Measurements from ENCODE around the gene PCDHGA1. TPM values are rescaled to one million over a fixed set of nuclear protein-coding genes. Genes with fewer than 3 reads are reported as not detected.
"Not testable (repeated sequence)": the region's sequence is repeated elsewhere in the genome, so short reads cannot be mapped to it uniquely, and the experiment has no call there.

Gene PCDHGA1
- total RNA-seq, 6 donors from 2014 or later = 0.15 to 0.51 (median 0.24) TPM; not detected in 2

- Histone ChIP-seq H3K36me3 (no peaks in the 10 kb centered on the region), H3K4me3 (peak overlapping the region in 1 of 4 donors; percentile 11), H3K4me1 (no peaks in the 10 kb centered on the region), H3K27ac (no peak overlapping the region), H3K9me3 (peaks cover 45 to 86% (median 84%) of the 10 kb centered on the region in 4 donors), H3K27me3 (no peaks in the 10 kb centered on the region)
- ATAC-seq (ENCODE audit: low FRiP score in 2 of 2) (no peak), DNase-seq (peak in 1 of 2 donors; percentile 77)
- WGBS, 2 donors = 33 to 34% methylated on average over 22 of the region's 22 CpGs
- TF ChIP-seq EP300 (IDR thresholded peaks at IDR 0.05) = no peak
- no peak for TF ChIP-seq POLR2A (IDR thresholded peaks at IDR 0.05)
- TF ChIP-seq CTCF (IDR thresholded peaks at IDR 0.05) = no peak
- TF ChIP-seq POLR2AphosphoS5 (IDR thresholded peaks at IDR 0.05) = no peak
These were observed 73.1 kb downstream of the PCDHGA1 start for GRCh38 chr5:141403387-141403786.

- peak within 1 kb of the TSS in 3 of 4 donors; percentile 26 to 42 (median 29) for H3K4me3 ChIP-seq
These were observed 77.6 kb downstream of the PCDHGA1 start, which contains the start of gene PCDHGB6 for GRCh38 chr5:141407790-141408505. Gene PCDHGB6, plus strand, starts transcription at chr5:141408021. Its CDS starts 182 bp downstream, at chr5:141408203.

GRCh38 chr5:141409598-141410306 lies 79.4 kb downstream of the PCDHGA1 start:
- ATAC-seq (ENCODE audit: low FRiP score in 2 of 2) = no peak
- peak in 1 of 2 donors; percentile 67 for DNase-seq
- Histone ChIP-seq H3K36me3 (no peaks in the 10 kb centered on the region), H3K9me3 (peaks cover 41 to 84% (median 81%) of the 10 kb centered on the region in 4 donors), H3K4me3 (no peak overlapping the region), H3K27ac (no peak overlapping the region), H3K27me3 (no peaks in the 10 kb centered on the region), H3K4me1 (peaks cover 0 to 4% (median 0%) of the 10 kb centered on the region in 4 donors)
- TF ChIP-seq CTCF (IDR thresholded peaks at IDR 0.05) (no peak), POLR2AphosphoS5 (IDR thresholded peaks at IDR 0.05) (no peak), EP300 (IDR thresholded peaks at IDR 0.05) (no peak)
- 34 to 35% methylated on average over 16 to 36 of the region's 64 CpGs for WGBS, 2 donors

More at GRCh38 chr5:141407790-141408505, 77.6 kb downstream of the PCDHGA1 start, which contains the start of gene PCDHGB6:
- ATAC-seq (ENCODE audit: low FRiP score in 2 of 2) (peak; percentile 79 to 86), DNase-seq (peak; percentile 54 to 91)
- H3K27ac ChIP-seq, H3K36me3 ChIP-seq, H3K27me3 ChIP-seq, H3K4me1 ChIP-seq: not testable (repeated sequence)
- 14 to 21% methylated on average over 31 to 51 of the region's 51 CpGs for WGBS, 2 donors
- TF ChIP-seq CTCF (IDR thresholded peaks at IDR 0.05) = peak in 5 of 6 experiments; percentile 18 to 60 (median 40)
- H3K9me3 ChIP-seq = peaks cover 45 to 85% (median 81%) of the 10 kb centered on the region in 4 donors

GRCh38 chr5:141411575-141411974 lies 81.3 kb downstream of the PCDHGA1 start:
- no peak for DNase-seq
- H3K27me3 ChIP-seq = no peaks in the 10 kb centered on the region
- 52 to 66% methylated on average over 2 to 3 of the region's 3 CpGs for WGBS, 2 donors

More at GRCh38 chr5:141411575-141411974, 81.3 kb downstream of the PCDHGA1 start:
- H3K9me3 ChIP-seq = peaks cover 44 to 82% (median 77%) of the 10 kb centered on the region in 4 donors
- H3K4me3 ChIP-seq = no peak overlapping the region
- no peak for ATAC-seq (ENCODE audit: low FRiP score in 2 of 2)
- TF ChIP-seq CTCF (IDR thresholded peaks at IDR 0.05) = no peak
- H3K36me3 ChIP-seq = no peaks in the 10 kb centered on the region
- H3K27ac ChIP-seq = no peak overlapping the region
- H3K4me1 ChIP-seq = peaks cover 0 to 8% (median 0%) of the 10 kb centered on the region in 4 donors
